Tibial nerve (tissue), 4 donors: ENCODE results near the gene KCNT1. TPM values are rescaled to one million over a fixed set of nuclear protein-coding genes. Genes with fewer than 3 reads are reported as not detected.

Experiments
- DNase-seq, 2 donors: peaks; one replicate each; pipeline ENCODE4 v3.0.0-alpha.2; 2019; ENCODE audit warnings: low spot score in 2 of 2
- H3K27ac ChIP-seq, 4 donors: fragments of 200-600 bp; sonication (generic) in 3 of 4; one replicate each; pipeline ENCODE4 v1.5.1; 2017 to 2019; ENCODE audit warnings: mild to moderate bottlenecking in 1 of 4
- H3K27me3 ChIP-seq, 2 donors: fragments of 200-600 bp; sonication (generic) in 1 of 2; one replicate each; pipeline versions ENCODE4 v1.5.1 to v1.6.0; 2017 to 2019
- H3K36me3 ChIP-seq, 3 donors: fragments of 200-600 bp; sonication (generic); one replicate each; pipeline ENCODE4 v1.5.1; 2018 to 2019
- H3K4me1 ChIP-seq, 4 donors: fragments of 200-600 bp; sonication (generic) in 3 of 4; one replicate each; pipeline ENCODE4 v1.5.1; 2017 to 2019
- H3K4me3 ChIP-seq, 4 donors: fragments of 200-600 bp; sonication (generic) in 3 of 4; one replicate each; pipeline ENCODE4 v1.5.1; 2017 to 2019; ENCODE audit warnings: mild to moderate bottlenecking in 1 of 4, moderate library complexity in 1 of 4
- H3K9me3 ChIP-seq, 4 donors: fragments of 200-600 bp; sonication (generic) in 3 of 4; one replicate each; pipeline ENCODE4 v1.5.1; 2017 to 2019
- EP300 ChIP-seq, 2 donors: sonication (generic); formaldehyde crosslinking; IDR thresholded peaks; one replicate each; pipeline ENCODE4 v1.6.1; 2017; ENCODE audit warnings: antibody characterized with exemption in 2 of 2, mild to moderate bottlenecking in 1 of 2
- POLR2A ChIP-seq, 2 donors: fragments of 450-650 bp; IDR thresholded peaks; one replicate each; pipeline ENCODE4 v1.6.1; 2017; ENCODE audit warnings: antibody characterized with exemption in 2 of 2, mild to moderate bottlenecking in 2 of 2, moderate library complexity in 2 of 2
- WGBS, 2 donors: methylation state at CpG; one replicate each; pipeline ENCODE4 v1.1.5; 2018; 5-methylcytosine and 5-hydroxymethylcytosine counted together
- total RNA-seq, 4 donors: library from RNA; depleted of rRNA; stranded (reverse); fragments of >200 nt; gene quantifications; one replicate each; pipeline ENCODE4 v1.1.0, GENCODE V29; 2016
- TF ChIP-seq, protein P1 (sequence below), 5 experiments: fragments of 200-600 bp in 3 of 5; fragments of 450-650 bp in 2 of 5; sonication (generic) in 3 of 5; IDR thresholded peaks; one replicate each; pipeline ENCODE4 v1.5.1; 2016 to 2019; ENCODE audit warnings: antibody characterized with exemption in 5 of 5, mild to moderate bottlenecking in 3 of 5, moderate library complexity in 2 of 5

Gene KCNT1
- total RNA-seq, 4 donors from 2014 or later, result under 0.01 to 0.39 TPM; not detected in 2

- Histone ChIP-seq H3K4me3 (no peak overlapping the region), H3K9me3 (no peaks in the 10 kb centered on the region), H3K27ac (no peak overlapping the region), H3K27me3 (peaks cover 0 to 32% of the 10 kb centered on the region in 2 donors), H3K4me1 (no peaks in the 10 kb centered on the region), H3K36me3 (no peaks in the 10 kb centered on the region)
- TF ChIP-seq EP300 (IDR thresholded peaks at IDR 0.05), result no peak
- TF ChIP-seq, protein P1, sequence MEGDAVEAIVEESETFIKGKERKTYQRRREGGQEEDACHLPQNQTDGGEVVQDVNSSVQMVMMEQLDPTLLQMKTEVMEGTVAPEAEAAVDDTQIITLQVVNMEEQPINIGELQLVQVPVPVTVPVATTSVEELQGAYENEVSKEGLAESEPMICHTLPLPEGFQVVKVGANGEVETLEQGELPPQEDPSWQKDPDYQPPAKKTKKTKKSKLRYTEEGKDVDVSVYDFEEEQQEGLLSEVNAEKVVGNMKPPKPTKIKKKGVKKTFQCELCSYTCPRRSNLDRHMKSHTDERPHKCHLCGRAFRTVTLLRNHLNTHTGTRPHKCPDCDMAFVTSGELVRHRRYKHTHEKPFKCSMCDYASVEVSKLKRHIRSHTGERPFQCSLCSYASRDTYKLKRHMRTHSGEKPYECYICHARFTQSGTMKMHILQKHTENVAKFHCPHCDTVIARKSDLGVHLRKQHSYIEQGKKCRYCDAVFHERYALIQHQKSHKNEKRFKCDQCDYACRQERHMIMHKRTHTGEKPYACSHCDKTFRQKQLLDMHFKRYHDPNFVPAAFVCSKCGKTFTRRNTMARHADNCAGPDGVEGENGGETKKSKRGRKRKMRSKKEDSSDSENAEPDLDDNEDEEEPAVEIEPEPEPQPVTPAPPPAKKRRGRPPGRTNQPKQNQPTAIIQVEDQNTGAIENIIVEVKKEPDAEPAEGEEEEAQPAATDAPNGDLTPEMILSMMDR (IDR thresholded peaks at IDR 0.05), result no peak
- no peak for TF ChIP-seq POLR2A (IDR thresholded peaks at IDR 0.05)
- 61 to 100% methylated on average over 2 to 13 of the region's 14 CpGs for WGBS, 2 donors
- DNase-seq, result no peak
Measured at GRCh38 chr9:135743021-135743420, 41.0 kb downstream of the KCNT1 start.

- DNase-seq, result no peak
- Histone ChIP-seq H3K27me3 (peaks cover 0 to 33% of the 10 kb centered on the region in 2 donors), H3K9me3 (no peaks in the 10 kb centered on the region), H3K27ac (no peak overlapping the region), H3K36me3 (no peaks in the 10 kb centered on the region), H3K4me1 (no peaks in the 10 kb centered on the region), H3K4me3 (no peak overlapping the region)
- TF ChIP-seq EP300 (IDR thresholded peaks at IDR 0.05) (no peak), POLR2A (IDR thresholded peaks at IDR 0.05) (no peak)
- TF ChIP-seq, protein P1 (IDR thresholded peaks at IDR 0.05), result no peak
- 80 to 85% methylated on average over 13 to 19 of the region's 25 CpGs for WGBS, 2 donors
Measured at GRCh38 chr9:135743546-135744332, 41.8 kb downstream of the KCNT1 start.

DNA sequence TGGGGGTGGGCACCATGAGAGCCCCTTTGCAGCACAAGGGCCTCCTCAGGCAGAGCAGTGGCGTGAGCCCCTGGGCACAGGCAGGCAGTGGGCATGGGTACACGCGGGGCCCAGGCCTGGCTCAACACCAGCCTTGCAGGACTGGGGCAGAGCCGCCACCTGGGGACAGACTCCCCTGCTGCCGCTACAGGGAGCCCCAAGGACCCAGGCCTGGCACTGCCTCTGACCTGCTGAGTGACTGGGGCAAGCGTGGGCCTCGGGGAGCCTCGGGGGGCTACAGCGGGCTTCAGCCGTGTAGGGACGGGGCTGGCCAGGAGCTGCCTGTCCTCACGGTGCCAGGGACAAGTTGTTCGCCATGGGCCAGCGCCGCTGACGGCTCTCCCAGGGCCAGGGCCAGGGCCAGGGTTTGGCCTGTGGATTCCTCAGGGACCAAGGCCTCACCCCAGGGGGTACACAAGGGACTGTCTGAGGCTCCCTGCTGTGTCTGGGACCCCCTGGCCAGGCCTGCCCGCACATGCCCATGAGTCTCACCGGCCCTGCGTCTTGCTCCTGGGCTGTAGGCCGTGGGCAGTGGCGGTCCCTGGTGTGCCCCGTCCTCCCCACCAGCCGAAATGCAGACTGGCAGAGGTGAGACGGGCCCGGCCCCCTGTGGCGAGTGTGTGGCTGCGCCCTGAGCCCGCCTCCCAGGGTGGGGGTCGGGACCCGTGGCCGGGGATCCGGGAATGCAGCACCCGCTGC lies 42.5 kb downstream of the KCNT1 start:
- Histone ChIP-seq H3K4me1 (no peaks in the 10 kb centered on the region), H3K27ac (no peak overlapping the region), H3K27me3 (peaks cover 0 to 33% of the 10 kb centered on the region in 2 donors), H3K9me3 (no peaks in the 10 kb centered on the region), H3K4me3 (no peak overlapping the region), H3K36me3 (no peaks in the 10 kb centered on the region)
- WGBS, 2 donors, result 80 to 82% methylated on average over 11 to 26 of the region's 33 CpGs
- TF ChIP-seq POLR2A (IDR thresholded peaks at IDR 0.05), result no peak
- TF ChIP-seq, protein P1 (IDR thresholded peaks at IDR 0.05), result no peak
- no peak for TF ChIP-seq EP300 (IDR thresholded peaks at IDR 0.05)
- no peak for DNase-seq

DNA sequence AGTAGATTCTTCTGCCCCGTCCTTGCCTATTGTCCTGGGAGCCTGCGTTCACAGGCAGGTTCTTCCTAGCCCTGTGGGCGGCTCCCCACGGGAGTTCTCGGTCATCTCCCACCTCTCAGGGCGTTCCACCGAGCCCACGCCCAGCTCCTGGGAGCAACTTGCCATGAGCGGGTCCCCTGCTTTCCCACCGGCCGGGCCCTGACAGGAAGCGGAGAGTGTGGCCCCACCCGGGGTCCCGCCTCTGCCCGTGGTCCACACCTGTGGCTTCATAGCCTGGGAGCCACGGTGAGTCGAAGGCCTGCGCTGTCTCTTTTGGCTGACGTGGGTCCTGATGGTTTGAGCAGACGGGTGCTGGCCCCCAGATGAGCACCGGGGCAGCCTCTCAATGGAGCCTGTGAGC lies 43.2 kb downstream of the KCNT1 start:
- H3K4me1 ChIP-seq, result no peaks in the 10 kb centered on the region
- TF ChIP-seq EP300 (IDR thresholded peaks at IDR 0.05) (no peak), POLR2A (IDR thresholded peaks at IDR 0.05) (no peak)
- TF ChIP-seq, protein P1 (IDR thresholded peaks at IDR 0.05), result no peak
- H3K4me3 ChIP-seq, result no peak overlapping the region
- H3K9me3 ChIP-seq, result no peaks in the 10 kb centered on the region
- no peak overlapping the region for H3K27ac ChIP-seq
- peaks cover 0 to 27% of the 10 kb centered on the region in 2 donors for H3K27me3 ChIP-seq
- WGBS, 2 donors, result 74 to 76% methylated on average over 12 to 15 of the region's 21 CpGs
- no peaks in the 10 kb centered on the region for H3K36me3 ChIP-seq
- DNase-seq, result no peak
